Endothelial cell of umbilical vein (primary cell): Measurements from ENCODE around the gene CACNA2D3. TPM values are rescaled to one million over a fixed set of nuclear protein-coding genes. Genes with fewer than 3 reads are reported as not detected.

Source experiments
- BruUV-seq: library from RNA; stranded (reverse); fragments of 400-500 nt; replicated peaks from 2 replicates; lab custom pipeline; 2021; lab: Mats Ljungman, UMichigan
- CTCF ChIA-PET: fragments of 300-600, 350-600 bp; sonication (Branson Sonifier 250); formaldehyde crosslinking; loops from one replicate; lab custom pipeline; 2021; ENCODE audit warnings: antibody characterized with exemption, inconsistent platforms; lab: Charles Lee
- POLR2A ChIA-PET: fragments of 300-600, 350-600 bp; sonication (Branson Sonifier 250); formaldehyde crosslinking; loops from one replicate; lab custom pipeline; 2021; ENCODE audit warnings: antibody characterized with exemption, inconsistent platforms; lab: Charles Lee
- DNase-seq: peaks from one replicate; pipeline ENCODE4 v3.0.0-alpha.2; 2011; ENCODE audit warnings: low read depth, low spot score
- FAIRE-seq: peaks from 2 replicates; lab custom pipeline; 2011; peaks lifted over from hg19 to GRCh38; lab: Jason Lieb, UNC
- H2AFZ ChIP-seq: 2 replicates; pipeline ENCODE4 v1.6.0; 2012; ENCODE audit warnings: low read depth, low read length, control low read depth, inconsistent platforms
- H3K27ac ChIP-seq: 2 replicates; pipeline ENCODE4 v1.5.1; 2011; ENCODE audit warnings: low read depth, mild to moderate bottlenecking, control low read depth, low read length, moderate library complexity; ENCODE audit not compliant: insufficient read depth
- H3K27me3 ChIP-seq, 2 experiments: 2 replicates each; pipeline versions ENCODE4 v1.6.0 to v1.6.1; 2011; ENCODE audit warnings: low read length in 2 of 2, mixed read lengths in 1 of 2; ENCODE audit not compliant: control insufficient read depth in 2 of 2, insufficient read depth in 2 of 2
- H3K36me3 ChIP-seq, 2 experiments: 2 replicates in 1 of 2; 3 replicates in 1 of 2; pipeline ENCODE4 v1.5.1; 2011; ENCODE audit warnings: low read length in 2 of 2, mild to moderate bottlenecking in 1 of 2, moderate library complexity in 1 of 2; ENCODE audit not compliant: control insufficient read depth in 2 of 2, insufficient read depth in 2 of 2; ENCODE audit errors: extremely low read depth in 1 of 2
- H3K4me1 ChIP-seq: 3 replicates; pipeline ENCODE4 v1.5.1; 2011; ENCODE audit warnings: mild to moderate bottlenecking, low read length; ENCODE audit not compliant: control insufficient read depth, insufficient read depth; ENCODE audit errors: extremely low read depth
- H3K4me2 ChIP-seq: 2 replicates; pipeline ENCODE4 v1.6.1; 2011; ENCODE audit warnings: low read length, control low read depth, mixed read lengths; ENCODE audit not compliant: insufficient read depth
- H3K4me3 ChIP-seq, 3 experiments: fragments of 200-600 bp in 1 of 3; sonication (generic), shearing (Covaris generic) in 1 of 3; replicated peaks in 1 of 3; 2 replicates each; pipeline ENCODE4 v1.5.1; 2011 to 2016; ENCODE audit warnings: control low read depth in 3 of 3, low read length in 3 of 3, mild to moderate bottlenecking in 2 of 3, inconsistent platforms in 1 of 3, low read depth in 1 of 3, moderate library complexity in 1 of 3; ENCODE audit not compliant: insufficient read depth in 1 of 3
- H3K79me2 ChIP-seq: 2 replicates; pipeline ENCODE4 v1.6.0; 2012; ENCODE audit warnings: low read length, inconsistent platforms; ENCODE audit not compliant: control insufficient read depth, insufficient read depth
- H3K9ac ChIP-seq: replicated peaks from 2 replicates; pipeline ENCODE3; 2011; ENCODE audit warnings: low read length, control low read depth; ENCODE audit not compliant: insufficient read depth; ENCODE audit errors: extremely low read depth
- H3K9me1 ChIP-seq: replicated peaks from 3 replicates; pipeline ENCODE4 v1.6.0; 2011; ENCODE audit warnings: mild to moderate bottlenecking, low read length; ENCODE audit not compliant: control insufficient read depth, insufficient read depth; ENCODE audit errors: extremely low read depth
- H3K9me3 ChIP-seq: replicated peaks from 2 replicates; pipeline ENCODE4 v1.5.1; 2012; ENCODE audit warnings: low read length, inconsistent platforms; ENCODE audit not compliant: control insufficient read depth, insufficient read depth
- H4K20me1 ChIP-seq: replicated peaks from 2 replicates; pipeline ENCODE3; 2011; ENCODE audit warnings: mild to moderate bottlenecking, low read length; ENCODE audit not compliant: control insufficient read depth, insufficient read depth; ENCODE audit errors: extremely low read depth
- EZH2 ChIP-seq: IDR thresholded peaks from 2 replicates; pipeline ENCODE4 v1.6.1; 2012; ENCODE audit warnings: borderline replicate concordance, low read depth, mild to moderate bottlenecking, moderate library complexity, low read length, inconsistent platforms; ENCODE audit not compliant: severe bottlenecking
- FOS ChIP-seq: IDR thresholded peaks from 2 replicates; pipeline ENCODE4 v1.6.1; 2011; ENCODE audit warnings: mild to moderate bottlenecking, low read length, moderate library complexity, borderline replicate concordance; ENCODE audit not compliant: insufficient read depth
- GATA2 ChIP-seq: IDR thresholded peaks from 2 replicates; pipeline ENCODE4 v1.7.0; 2011; ENCODE audit warnings: low read depth, mild to moderate bottlenecking, moderate library complexity, mixed read lengths, low read length; ENCODE audit not compliant: insufficient read length, insufficient read depth
- MYC ChIP-seq: IDR thresholded peaks from one replicate; pipeline ENCODE4 v1.6.1; 2011; ENCODE audit warnings: mild to moderate bottlenecking, low read depth, low read length
- POLR2A ChIP-seq: IDR thresholded peaks from 2 replicates; pipeline ENCODE4 v1.6.1; 2012; ENCODE audit warnings: low read depth, mild to moderate bottlenecking, control low read depth, low read length
- POLR2AphosphoS5 ChIP-seq: IDR thresholded peaks from 2 replicates; pipeline ENCODE4 v1.6.1; 2012; ENCODE audit warnings: low read depth, mild to moderate bottlenecking, control low read depth, low read length, moderate library complexity; ENCODE audit not compliant: insufficient read depth
- dilution Hi-C: fragments of 300-500 bp; cut with MboI; formaldehyde crosslinking; loops from one replicate; pipeline ENCODE4 v1.15.0; 2019; ENCODE audit warnings: low sequenced_read_pairs; ENCODE audit not compliant: extremely low pct_ligation_motif_present
- intact Hi-C: fragments of 100-400 bp; cut with micrococcal nuclease; formaldehyde crosslinking; loops from one replicate; pipeline ENCODE4 v1.10.0; 2022
- polyA plus RNA-seq, 4 experiments: library from polyadenylated mRNA; depleted of rRNA in 3 of 4; stranded (reverse) in 3 of 4; unstranded in 1 of 4; fragments of >200 nt; gene quantifications; 2 replicates each; pipeline versions ENCODE4 v1.2.1 to v1.2.3, GENCODE V29; 2011 to 2012; ENCODE audit warnings: missing spikeins in 1 of 4
- total RNA-seq: library from RNA; stranded (reverse); gene quantifications from 2 replicates; pipeline ENCODE4 v1.2.3, GENCODE V29; 2021
- TF ChIP-seq, protein P1 (sequence below): IDR thresholded peaks from 2 replicates; pipeline ENCODE4 v1.6.1; 2011; ENCODE audit not compliant: insufficient read depth, insufficient read length
- TF ChIP-seq, protein P2 (sequence below), 2 donors: IDR thresholded peaks; 1 replicate in 1 of 2; 2 replicates in 1 of 2; pipeline ENCODE4 v1.5.1; 2011; ENCODE audit warnings: low read length in 2 of 2, mild to moderate bottlenecking in 2 of 2, moderate library complexity in 2 of 2, control low read depth in 1 of 2, inconsistent platforms in 1 of 2, low read depth in 1 of 2; ENCODE audit not compliant: insufficient read depth in 1 of 2; ENCODE audit errors: extremely low read depth in 1 of 2

CACNA2D3 gene
- total and polyA plus RNA-seq, 2 donors (not counting 3 experiments of a cell fraction or from before 2014, with no cell fraction given) = not detected

DNA sequence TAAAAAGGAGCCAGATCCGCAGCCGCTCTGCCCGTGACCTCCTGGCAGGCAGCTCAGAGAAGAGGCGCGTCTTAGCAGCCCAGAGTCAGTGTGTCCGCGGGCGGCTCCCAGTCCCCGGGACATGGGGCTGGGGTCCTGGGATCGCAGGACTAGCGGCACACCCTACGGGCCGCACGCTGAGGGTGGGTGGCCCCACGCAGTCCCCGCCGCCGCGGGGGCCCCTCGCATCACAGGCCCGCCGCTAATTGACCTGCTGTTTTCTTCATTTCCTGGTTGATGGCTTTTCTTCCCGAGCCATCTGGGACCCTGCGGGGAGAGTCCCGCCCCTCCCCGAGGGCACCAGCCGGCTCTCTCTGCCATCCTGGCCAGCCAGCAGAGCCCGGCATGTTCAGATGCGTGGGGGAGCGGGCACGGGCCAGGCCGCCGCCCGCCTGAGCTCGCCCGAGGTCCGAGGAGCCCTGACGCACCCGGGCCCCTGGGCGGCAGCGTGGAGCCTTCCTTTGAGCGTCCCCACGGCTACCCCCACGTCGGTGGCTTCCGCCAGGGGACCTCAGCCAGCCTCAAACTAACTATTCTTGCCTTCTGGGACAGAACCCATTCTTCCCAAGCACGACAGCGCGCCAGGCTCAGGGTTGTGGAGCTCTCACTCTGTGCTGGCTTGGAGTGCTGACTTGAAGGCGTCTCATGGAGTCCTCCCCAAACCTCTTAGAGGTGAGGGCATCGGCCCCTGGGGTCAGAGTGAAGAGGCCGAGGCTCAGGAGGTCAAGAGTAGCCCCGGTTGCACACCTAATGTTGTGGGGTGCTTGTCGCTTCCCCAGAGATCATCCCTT lies 34.6 kb upstream of the CACNA2D3 start:
- no peak overlapping the region for H3K4me2 ChIP-seq

More for the DNA sequence above, 34.6 kb upstream of the CACNA2D3 start:
- Histone ChIP-seq H3K9ac (no peak overlapping the region), H4K20me1 (no peaks in the 10 kb centered on the region), H3K4me3 (no peak overlapping the region), H3K9me1 (no peaks in the 10 kb centered on the region), H3K9me3 (no peaks in the 10 kb centered on the region), H3K79me2 (no peaks in the 10 kb centered on the region), H3K4me1 (no peaks in the 10 kb centered on the region), H3K36me3 (no peaks in the 10 kb centered on the region), H3K27me3 (no peaks in the 10 kb centered on the region), H3K27ac (no peak overlapping the region), H2AFZ (no peak overlapping the region)
- no peak for TF ChIP-seq POLR2A
- no peak for TF ChIP-seq MYC
- no peak for TF ChIP-seq EZH2
- TF ChIP-seq, protein P1, sequence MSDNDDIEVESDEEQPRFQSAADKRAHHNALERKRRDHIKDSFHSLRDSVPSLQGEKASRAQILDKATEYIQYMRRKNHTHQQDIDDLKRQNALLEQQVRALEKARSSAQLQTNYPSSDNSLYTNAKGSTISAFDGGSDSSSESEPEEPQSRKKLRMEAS = no peak
- TF ChIP-seq POLR2AphosphoS5 = no peak
- no peak for TF ChIP-seq FOS
- TF ChIP-seq, protein P2, sequence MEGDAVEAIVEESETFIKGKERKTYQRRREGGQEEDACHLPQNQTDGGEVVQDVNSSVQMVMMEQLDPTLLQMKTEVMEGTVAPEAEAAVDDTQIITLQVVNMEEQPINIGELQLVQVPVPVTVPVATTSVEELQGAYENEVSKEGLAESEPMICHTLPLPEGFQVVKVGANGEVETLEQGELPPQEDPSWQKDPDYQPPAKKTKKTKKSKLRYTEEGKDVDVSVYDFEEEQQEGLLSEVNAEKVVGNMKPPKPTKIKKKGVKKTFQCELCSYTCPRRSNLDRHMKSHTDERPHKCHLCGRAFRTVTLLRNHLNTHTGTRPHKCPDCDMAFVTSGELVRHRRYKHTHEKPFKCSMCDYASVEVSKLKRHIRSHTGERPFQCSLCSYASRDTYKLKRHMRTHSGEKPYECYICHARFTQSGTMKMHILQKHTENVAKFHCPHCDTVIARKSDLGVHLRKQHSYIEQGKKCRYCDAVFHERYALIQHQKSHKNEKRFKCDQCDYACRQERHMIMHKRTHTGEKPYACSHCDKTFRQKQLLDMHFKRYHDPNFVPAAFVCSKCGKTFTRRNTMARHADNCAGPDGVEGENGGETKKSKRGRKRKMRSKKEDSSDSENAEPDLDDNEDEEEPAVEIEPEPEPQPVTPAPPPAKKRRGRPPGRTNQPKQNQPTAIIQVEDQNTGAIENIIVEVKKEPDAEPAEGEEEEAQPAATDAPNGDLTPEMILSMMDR (IDR thresholded peaks at IDR 0.05; ENCODE audit: extremely low read depth in 1 of 2, insufficient read depth in 1 of 2, low read depth in 1 of 2, low read length in 2 of 2) = no peak
- no peak for TF ChIP-seq GATA2
- BruUV-seq = no TSS peak
- POLR2A ChIA-PET = no interaction called here
- dilution Hi-C loops (no loop called here), intact Hi-C loops (no loop called here)
- FAIRE-seq = no peak
- no peak for DNase-seq
- CTCF ChIA-PET = no interaction called here
